PC-3 (cell line): ENCODE measurements around the gene TNNC2. TPM values are rescaled to one million over a fixed set of nuclear protein-coding genes. Genes with fewer than 3 reads are reported as not detected.
"Not testable (repeated sequence)": the region's sequence is repeated elsewhere in the genome, so short reads cannot be mapped to it uniquely, and the experiment has no call there.

Experiments
- ATAC-seq: fragments of 200-7000 bp; cut with Tn5 transposase; 2 replicates; pipeline ENCODE4 v1.9.1; 2020; ENCODE audit warnings: mild to moderate bottlenecking, moderate library complexity
- BruUV-seq: library from RNA; stranded (reverse); fragments of 400-500 nt; replicated peaks from 2 replicates; lab custom pipeline; 2021; lab: Mats Ljungman, UMichigan
- CTCF ChIA-PET: fragments of 300-600 bp; sonication (Branson Sonifier 250); formaldehyde crosslinking; loops from one replicate; lab custom pipeline; 2022; ENCODE audit warnings: antibody characterized with exemption; lab: Charles Lee
- POLR2A ChIA-PET: fragments of 300-600 bp; sonication (Branson Sonifier 250); formaldehyde crosslinking; loops from one replicate; lab custom pipeline; 2022; ENCODE audit warnings: antibody characterized with exemption; ENCODE audit not compliant: unreplicated experiment; lab: Charles Lee
- DNase-seq: peaks from one replicate; pipeline ENCODE4 v3.0.0-alpha.2; 2015
- H2AFZ ChIP-seq: fragments of 300-600 bp; sonication (generic); 2 replicates; pipeline ENCODE4 v1.6.0; 2016; ENCODE audit warnings: antibody characterized with exemption, low read length
- H3F3A ChIP-seq: fragments of 300-600 bp; sonication (generic); one replicate; pipeline ENCODE4 v1.6.0; 2017; ENCODE audit warnings: antibody characterized with exemption, low read length, control low read depth, mild to moderate bottlenecking; ENCODE audit not compliant: unreplicated experiment
- H3K27ac ChIP-seq: fragments of 300-600 bp; sonication (generic); 2 replicates; pipeline ENCODE4 v1.5.1; 2016; ENCODE audit warnings: mild to moderate bottlenecking, low read length
- H3K27me3 ChIP-seq: fragments of 300-600 bp; sonication (generic); 2 replicates; pipeline ENCODE4 v1.6.1; 2016; ENCODE audit warnings: low read length, mixed read lengths
- H3K36me3 ChIP-seq: fragments of 300-600 bp; sonication (generic); 2 replicates; pipeline ENCODE4 v1.6.1; 2016; ENCODE audit warnings: low read depth, mixed run types, low read length, mixed read lengths
- H3K4me1 ChIP-seq: fragments of 300-600 bp; sonication (generic); 2 replicates; pipeline ENCODE4 v1.5.1; 2016; ENCODE audit warnings: low read length; ENCODE audit not compliant: insufficient read depth
- H3K4me2 ChIP-seq: fragments of 300-600 bp; sonication (generic); 2 replicates; pipeline ENCODE4 v1.6.0; 2016; ENCODE audit warnings: low read length
- H3K4me3 ChIP-seq: fragments of 300-600 bp; sonication (generic); 2 replicates; pipeline ENCODE4 v1.5.1; 2016; ENCODE audit warnings: mild to moderate bottlenecking, low read length, mixed read lengths
- H3K79me2 ChIP-seq: fragments of 300-600 bp; sonication (generic); 2 replicates; pipeline ENCODE4 v1.6.1; 2017; ENCODE audit warnings: low read length, mixed read lengths
- H3K9ac ChIP-seq: fragments of 300-600 bp; sonication (generic); 2 replicates; pipeline ENCODE4 v1.6.0; 2016; ENCODE audit warnings: mild to moderate bottlenecking, low read length
- H3K9me2 ChIP-seq: fragments of 300-600 bp; sonication (generic); replicated peaks from 2 replicates; pipeline ENCODE4 v1.6.1; 2016; ENCODE audit warnings: mixed run types, low read length, mixed read lengths
- H3K9me3 ChIP-seq: fragments of 300-600 bp; sonication (generic); 2 replicates; pipeline ENCODE4 v1.6.1; 2016; ENCODE audit warnings: low read length, mixed read lengths
- H4K20me1 ChIP-seq: fragments of 300-600 bp; sonication (generic); 2 replicates; pipeline ENCODE4 v1.6.1; 2016; ENCODE audit warnings: low read length, mixed read lengths
- CTCF ChIP-seq: fragments of 300-600 bp; sonication (generic); conservative IDR thresholded peaks from 2 replicates; pipeline ENCODE4 v1.5.1; 2017; ENCODE audit warnings: antibody characterized with exemption, low read depth, mild to moderate bottlenecking, low read length
- EZH2 ChIP-seq: fragments of 300-600 bp; sonication (generic); IDR thresholded peaks from one replicate; pipeline ENCODE4 v1.6.1; 2017; ENCODE audit warnings: antibody characterized with exemption, mild to moderate bottlenecking, low read length; ENCODE audit not compliant: unreplicated experiment
- EZH2phosphoT487 ChIP-seq: fragments of 300-600 bp; sonication (generic); IDR thresholded peaks from 2 replicates; pipeline ENCODE4 v1.6.1; 2018; ENCODE audit warnings: mild to moderate bottlenecking, antibody characterized with exemption, low read length, borderline replicate concordance
- intact Hi-C: fragments of 100-400 bp; cut with micrococcal nuclease; formaldehyde crosslinking; loops from 2 replicates; pipeline ENCODE4 v1.9.0; 2023
- total RNA-seq: library from RNA; depleted of rRNA; stranded (reverse); fragments of >200 nt; gene quantifications from 2 replicates; pipeline ENCODE4 v1.2.3, GENCODE V29; 2014

Gene TNNC2
- total RNA-seq, 1 experiment from 2014 or later, result not detected

GRCh38 chr20:45832619-45833018 is 5.5 kb upstream of the TNNC2 start:
- H3K79me2 ChIP-seq, result peaks cover 29% of the 10 kb centered on the region
- H3K4me3 ChIP-seq, result no peak overlapping the region
- DNase-seq, result no peak
- TF ChIP-seq CTCF, result no peak
- TF ChIP-seq EZH2, result no peak
- no peak for TF ChIP-seq EZH2phosphoT487
- H2AFZ ChIP-seq, result no peak overlapping the region
- ATAC-seq, result no peak
- ChIA-PET POLR2A (no interaction called here), CTCF (no interaction called here)
- H3K36me3 ChIP-seq, result no peaks in the 10 kb centered on the region
- no peak overlapping the region; the same call in 1 of the 2 replicates for H3K4me2 ChIP-seq
- no TSS peak for BruUV-seq
- H3K27me3 ChIP-seq, result no peaks in the 10 kb centered on the region
- intact Hi-C loops, result loop anchor here (10.0 kb wide), 1 partner anchor 142 kb away; the partner anchor contains the start of gene ZNF335
- H4K20me1 ChIP-seq, result no peaks in the 10 kb centered on the region
- H3K4me1 ChIP-seq, result peaks cover 35% of the 10 kb centered on the region
- no peaks in the 10 kb centered on the region for H3K9me3 ChIP-seq
- no peak overlapping the region for H3K27ac ChIP-seq
- no peaks in the 10 kb centered on the region for H3F3A ChIP-seq
- no peaks in the 10 kb centered on the region for H3K9me2 ChIP-seq
- H3K9ac ChIP-seq, result no peak overlapping the region

GRCh38 chr20:45829673-45830106 is 2.6 kb upstream of the TNNC2 start:
- intact Hi-C loops, result loop anchor here (10.0 kb wide), 1 partner anchor 145 kb away; the partner anchor contains the start of gene ZNF335
- CTCF ChIA-PET, H3K79me2 ChIP-seq, H3F3A ChIP-seq, POLR2A ChIA-PET, H3K9me3 ChIP-seq, H3K27me3 ChIP-seq, H2AFZ ChIP-seq, H3K36me3 ChIP-seq, H3K4me2 ChIP-seq, ATAC-seq, H3K9ac ChIP-seq, H3K27ac ChIP-seq, DNase-seq, H3K4me3 ChIP-seq, BruUV-seq, H4K20me1 ChIP-seq, H3K9me2 ChIP-seq: not testable (repeated sequence)
- peaks cover 12% of the 10 kb centered on the region for H3K4me1 ChIP-seq

- no peak overlapping the region for H3K4me3 ChIP-seq
- no peak overlapping the region for H3K27ac ChIP-seq
- no peaks in the 10 kb centered on the region for H3K9me2 ChIP-seq
- no peaks in the 10 kb centered on the region for H3K79me2 ChIP-seq
- no peaks in the 10 kb centered on the region for H3K9me3 ChIP-seq
- DNase-seq (no peak), ATAC-seq (no peak)
- no TSS peak for BruUV-seq
- no peak for TF ChIP-seq CTCF
- H4K20me1 ChIP-seq, result no peaks in the 10 kb centered on the region
- no peaks in the 10 kb centered on the region for H3K36me3 ChIP-seq
- intact Hi-C loops, result no loop called here
- no peak overlapping the region for H3K9ac ChIP-seq
- ChIA-PET POLR2A (no interaction called here), CTCF (no interaction called here)
- no peak overlapping the region for H3K4me2 ChIP-seq
- H3K27me3 ChIP-seq, result no peaks in the 10 kb centered on the region
- no peaks in the 10 kb centered on the region for H3F3A ChIP-seq
- no peak overlapping the region for H2AFZ ChIP-seq
- H3K4me1 ChIP-seq, result peaks cover 5% of the 10 kb centered on the region
Measured at GRCh38 chr20:45828589-45828988, 1.5 kb upstream of the TNNC2 start.
